Activated T-helper 1 cell treated with anti-CD3 and anti-CD28 coated beads, Interleukin-2, amount 50 U/mL, for 16 hours (primary cell): Measurements from ENCODE around the gene ELF5.

Experiments
- DNase-seq, 2 donors: peaks; one replicate each; pipeline ENCODE4 v3.0.0-alpha.2; 2020; ENCODE audit warnings: low read depth in 1 of 2, low spot score in 1 of 2

ELF5 gene

DNA sequence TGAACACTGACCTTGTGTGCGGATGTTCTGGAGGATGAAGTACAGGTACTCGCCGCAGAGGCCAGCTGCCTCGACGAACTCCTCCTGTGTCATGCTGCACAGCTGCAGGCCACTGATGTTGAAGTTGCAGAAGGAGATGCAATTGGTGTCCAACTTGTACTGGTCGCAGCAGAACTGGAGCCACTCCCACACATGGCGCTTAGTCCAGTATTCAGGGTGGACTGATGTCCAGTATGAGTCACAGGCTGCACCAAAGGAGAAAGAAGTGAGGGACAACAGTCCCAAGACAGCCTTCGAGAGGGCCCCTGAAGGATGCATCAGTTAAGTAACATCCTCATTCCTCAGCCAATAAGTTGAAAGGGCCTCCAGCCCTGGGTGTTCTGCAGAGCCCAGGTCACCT lies 20.1 kb downstream of the ELF5 start:
- no peak for DNase-seq

DNA sequence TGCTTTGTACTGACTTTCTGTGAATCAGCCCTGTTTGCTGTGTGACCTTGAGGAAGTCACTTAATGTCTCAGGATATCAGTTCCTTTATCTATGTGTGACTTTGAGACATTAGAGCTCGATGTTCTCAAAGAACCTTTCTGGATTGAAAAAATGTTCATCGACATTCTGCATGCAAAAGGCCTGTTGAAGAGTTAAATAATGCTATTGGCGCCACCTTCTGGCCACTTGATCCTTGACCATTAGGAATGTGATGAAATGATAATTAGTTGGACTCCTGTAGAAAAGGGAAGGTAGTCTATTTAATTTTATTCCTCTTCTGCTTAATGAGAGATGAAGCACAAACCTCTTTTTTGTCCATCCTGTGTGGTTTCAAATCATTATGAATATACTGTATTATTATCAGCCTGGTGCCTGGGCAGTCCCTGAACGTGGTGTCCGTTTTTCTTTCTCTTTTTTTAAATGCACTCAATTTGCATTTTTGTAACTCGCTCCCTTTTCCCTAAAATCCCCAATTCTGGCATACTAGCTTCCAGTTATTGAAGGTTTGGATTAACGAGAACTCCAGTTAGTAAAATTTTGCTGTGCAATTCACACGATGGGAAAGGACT lies 20.7 kb downstream of the ELF5 start:
- DNase-seq = peak in 1 of 2 donors; percentile 13

DNA sequence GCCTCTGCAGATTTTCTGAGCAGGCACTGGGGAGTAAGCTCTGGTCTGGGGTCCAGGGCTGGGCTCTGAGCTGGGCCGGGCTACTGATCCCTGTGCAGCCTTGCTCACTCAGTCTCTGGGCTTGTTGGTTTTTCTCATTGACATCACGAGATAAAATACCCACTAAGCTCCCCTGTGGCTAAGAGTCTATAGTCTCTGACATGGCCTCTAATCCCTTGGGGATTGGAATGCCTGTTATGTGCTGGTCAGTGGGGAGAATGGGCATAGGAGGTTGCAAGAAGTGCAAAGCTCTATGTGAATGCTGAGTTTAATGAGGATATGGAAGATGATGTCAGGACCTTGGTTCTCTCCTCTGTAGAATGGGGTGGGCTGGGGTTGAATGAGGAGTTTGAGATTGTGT lies 23.3 kb downstream of the ELF5 start:
- no peak for DNase-seq

DNA sequence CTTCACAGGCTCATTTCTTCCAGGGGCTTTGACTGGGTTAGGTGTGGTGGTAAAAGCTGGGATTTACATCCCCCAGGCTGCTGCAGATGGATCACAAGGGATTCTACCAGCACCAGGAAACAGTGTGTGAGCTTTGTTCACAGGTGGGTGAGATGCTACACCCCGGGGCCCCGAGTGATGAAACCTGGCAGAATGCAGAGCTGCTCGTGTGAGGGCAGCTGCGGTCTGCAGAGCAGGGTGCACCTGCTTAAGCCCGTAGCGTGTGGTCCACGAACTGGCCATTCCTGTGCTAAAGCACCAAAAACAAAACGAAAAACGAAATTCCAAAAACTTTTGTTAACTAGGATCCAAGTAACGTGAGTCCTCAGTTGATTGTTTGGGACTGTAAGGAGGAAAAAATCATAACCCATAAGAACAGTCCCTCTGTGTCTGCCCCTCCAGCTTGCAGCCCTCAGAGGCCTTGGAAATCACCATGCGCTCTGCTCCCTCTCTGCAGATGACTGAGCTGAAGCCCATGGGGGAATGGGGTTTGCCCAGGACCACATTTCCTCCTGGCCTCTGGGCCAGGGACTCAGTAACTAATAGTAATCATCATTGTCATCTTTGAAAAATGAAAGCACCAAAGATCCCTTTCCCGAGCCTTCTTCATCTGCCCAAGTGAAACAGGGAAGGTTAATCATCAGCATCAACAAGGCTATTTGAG lies 24.6 kb downstream of the ELF5 start:
- no peak for DNase-seq

DNA sequence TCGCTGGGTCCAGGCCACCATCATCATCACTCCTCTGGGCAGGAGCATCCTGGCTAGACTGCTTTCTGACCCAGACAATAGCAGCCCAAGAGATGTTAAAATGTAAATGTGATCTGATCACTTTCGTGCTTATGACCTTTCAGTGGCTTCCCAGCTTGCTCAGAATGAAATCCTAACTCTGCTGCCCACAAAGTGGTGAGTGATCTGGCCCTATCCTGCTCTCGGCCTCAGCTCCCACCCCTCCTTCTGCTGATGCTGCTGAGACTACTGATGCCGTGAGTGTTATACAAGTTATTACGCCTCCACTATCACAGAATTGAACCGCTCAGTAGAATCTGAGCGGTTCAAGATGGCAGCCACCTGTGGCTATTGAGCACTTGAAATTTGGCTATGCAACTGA lies 26.2 kb downstream of the ELF5 start:
- DNase-seq = no peak

DNA sequence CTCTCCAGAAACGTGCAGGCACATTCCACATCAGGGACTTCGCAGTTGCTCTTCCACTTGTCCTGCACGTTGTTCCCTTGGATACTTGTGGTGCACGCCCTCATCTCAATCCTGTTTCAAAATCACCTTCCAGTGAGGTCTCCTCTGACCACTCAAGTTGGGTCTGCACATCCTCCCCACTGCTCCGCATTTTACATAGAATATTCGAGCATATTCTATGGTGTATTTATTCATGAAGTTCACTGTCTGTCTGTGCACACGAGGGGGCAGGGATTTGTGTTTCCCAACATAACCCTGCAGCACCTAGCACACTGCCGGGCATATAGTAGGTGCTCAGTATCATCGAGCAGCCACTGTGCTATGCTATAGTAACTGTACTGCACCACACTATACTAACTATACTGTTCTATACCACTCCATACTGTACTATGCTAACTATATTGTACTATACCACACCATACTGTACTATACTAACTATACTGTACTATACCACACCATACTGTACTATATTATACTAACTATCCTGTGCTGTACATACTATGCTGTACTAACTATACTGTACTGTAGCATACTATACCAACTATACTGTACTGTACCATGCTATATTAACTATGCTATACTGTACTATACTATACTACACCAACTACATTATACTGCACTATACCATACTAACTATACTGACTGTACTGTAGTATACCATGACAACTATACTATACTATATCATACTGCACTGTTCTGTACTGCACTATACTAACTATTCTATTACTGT lies 30.3 kb downstream of the ELF5 start:
- no peak for DNase-seq

DNA sequence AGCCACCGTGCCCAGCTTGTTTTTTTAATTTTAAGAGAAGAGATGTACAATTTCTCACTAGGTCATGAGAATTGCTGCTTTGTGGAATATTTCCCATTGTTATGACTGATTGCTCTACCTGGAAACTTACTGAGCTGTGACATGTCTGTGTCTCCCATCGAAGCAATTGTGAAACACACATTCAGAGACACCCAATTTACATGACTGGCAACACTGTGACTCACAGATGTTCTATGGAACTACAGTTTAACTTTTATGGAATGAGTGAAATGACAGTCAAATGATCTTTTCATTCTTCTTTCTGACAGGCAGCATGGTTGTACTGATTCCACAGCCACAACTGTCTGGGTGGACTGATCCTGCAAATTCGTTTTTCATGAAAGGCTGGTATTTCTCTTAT lies 32.3 kb downstream of the ELF5 start:
- DNase-seq = no peak

DNA sequence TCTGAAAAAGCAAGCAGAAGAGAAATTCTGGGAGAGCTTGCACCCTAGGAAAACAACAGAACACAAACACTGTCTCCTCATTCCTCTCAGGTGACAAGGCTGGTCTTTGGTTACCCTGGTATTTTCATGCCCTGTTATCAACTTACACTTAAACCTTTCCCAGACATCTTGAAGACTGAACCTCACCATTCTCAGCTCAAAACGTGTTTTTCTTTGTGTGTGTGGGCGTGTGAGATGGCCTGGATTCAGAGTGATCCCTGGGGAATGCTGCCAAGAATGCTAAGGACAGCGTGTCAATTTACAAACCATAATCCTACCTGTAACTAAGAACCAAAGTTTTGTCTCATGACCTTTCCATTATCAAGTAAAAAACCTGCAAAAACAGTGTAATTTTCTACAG lies 33.3 kb downstream of the ELF5 start:
- no peak for DNase-seq

DNA sequence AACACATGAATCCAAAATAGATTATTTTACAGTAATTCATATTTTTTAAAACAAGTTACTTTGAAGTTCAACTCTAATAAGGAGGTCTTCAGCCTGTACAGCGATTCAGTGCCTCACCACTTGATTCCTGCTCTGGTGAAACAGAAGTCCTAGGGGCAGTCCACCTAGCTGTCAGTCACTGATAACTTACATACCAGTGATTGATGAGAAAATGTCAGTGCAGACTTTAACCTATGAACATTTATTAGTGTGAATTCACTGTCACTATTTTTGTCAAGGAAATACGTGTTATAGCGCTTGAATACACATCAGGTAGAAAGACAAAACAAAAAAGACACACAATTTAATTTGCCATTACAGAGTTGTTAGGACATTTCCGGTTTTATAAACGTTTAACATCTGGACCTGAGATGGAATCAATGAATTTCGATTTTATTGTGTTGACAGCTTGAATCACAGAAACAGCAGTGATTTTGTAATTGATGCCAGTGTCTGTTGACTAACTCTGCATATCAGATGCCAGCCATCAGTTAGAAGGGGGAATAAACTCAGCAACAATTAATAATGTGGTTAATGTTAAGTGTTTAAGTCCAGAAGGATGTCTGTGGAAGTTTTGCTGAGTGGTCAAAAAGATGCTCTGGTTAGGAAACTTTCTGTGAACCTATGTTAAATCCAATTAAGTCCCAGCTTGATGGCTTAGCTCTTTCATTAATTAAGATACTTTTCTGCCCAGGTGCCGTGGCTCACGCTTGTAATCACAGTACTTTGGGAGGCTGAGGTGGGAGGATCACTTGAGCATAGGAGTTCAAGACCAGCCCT lies 34.5 kb downstream of the ELF5 start:
- no peak for DNase-seq

DNA sequence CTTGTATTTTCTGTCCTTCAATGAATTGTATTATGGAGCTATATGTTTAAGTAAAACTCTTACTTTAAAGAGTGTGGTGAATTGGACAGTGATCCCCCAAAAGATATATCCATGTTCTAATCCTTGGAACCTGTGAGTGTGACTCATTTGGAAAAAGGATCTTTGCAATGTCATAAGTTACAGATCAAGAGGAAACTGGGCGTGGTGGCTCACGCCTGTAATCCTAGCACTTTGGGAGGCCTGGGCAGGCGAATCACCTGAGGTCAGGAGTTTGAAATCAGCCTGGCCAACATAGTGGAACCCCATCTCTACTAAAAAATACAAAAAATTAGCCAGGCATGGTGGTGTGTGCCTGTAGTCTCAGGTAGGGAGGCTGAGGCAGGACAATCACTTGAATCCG lies 36.7 kb downstream of the ELF5 start:
- DNase-seq = no peak

DNA sequence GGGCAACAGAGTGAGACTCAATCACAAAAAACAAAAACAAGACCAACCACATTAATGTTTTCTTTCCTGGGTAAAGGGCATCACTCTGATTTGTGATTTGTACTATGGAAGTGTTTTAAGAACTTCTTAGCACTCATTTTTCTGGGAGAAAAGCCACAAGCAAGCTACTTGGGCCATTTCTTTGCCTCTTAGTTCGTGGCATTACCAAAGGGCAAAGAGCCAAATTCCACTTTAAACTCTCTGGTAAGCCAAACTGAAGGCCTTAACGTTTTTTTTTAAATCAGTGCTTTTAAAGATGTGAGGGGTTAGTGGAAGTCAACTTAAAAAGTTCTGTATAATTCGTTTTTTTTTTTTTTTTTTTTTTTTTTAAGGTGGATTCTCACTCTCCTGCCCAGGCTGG lies 37.9 kb downstream of the ELF5 start:
- DNase-seq = no peak

DNA sequence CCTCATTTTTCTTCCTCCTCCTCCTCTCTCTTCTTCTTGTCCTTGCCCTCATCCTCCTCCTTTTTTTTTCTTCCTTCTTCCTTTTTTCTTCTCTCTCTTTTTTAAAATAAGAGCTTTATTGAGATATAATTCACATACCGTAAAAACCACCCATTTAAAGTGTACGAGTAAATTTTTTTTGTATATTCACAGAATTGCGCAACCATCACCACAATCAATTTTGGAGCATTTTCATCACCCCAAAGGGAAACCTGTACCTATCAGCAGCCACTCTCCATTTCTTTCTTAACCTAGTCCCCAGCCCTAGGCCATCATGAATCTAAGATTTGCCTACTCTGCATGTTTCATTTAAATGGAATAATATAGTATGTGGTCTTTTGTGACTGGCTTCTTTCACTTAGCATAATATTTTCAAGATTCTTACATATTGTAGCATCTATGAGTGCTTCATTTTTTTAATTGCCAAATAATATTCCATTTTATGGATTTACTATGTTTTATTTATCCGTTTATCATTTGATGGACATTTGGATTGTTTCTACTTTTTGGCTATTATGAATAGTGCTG lies 39.9 kb downstream of the ELF5 start:
- no peak for DNase-seq

DNA sequence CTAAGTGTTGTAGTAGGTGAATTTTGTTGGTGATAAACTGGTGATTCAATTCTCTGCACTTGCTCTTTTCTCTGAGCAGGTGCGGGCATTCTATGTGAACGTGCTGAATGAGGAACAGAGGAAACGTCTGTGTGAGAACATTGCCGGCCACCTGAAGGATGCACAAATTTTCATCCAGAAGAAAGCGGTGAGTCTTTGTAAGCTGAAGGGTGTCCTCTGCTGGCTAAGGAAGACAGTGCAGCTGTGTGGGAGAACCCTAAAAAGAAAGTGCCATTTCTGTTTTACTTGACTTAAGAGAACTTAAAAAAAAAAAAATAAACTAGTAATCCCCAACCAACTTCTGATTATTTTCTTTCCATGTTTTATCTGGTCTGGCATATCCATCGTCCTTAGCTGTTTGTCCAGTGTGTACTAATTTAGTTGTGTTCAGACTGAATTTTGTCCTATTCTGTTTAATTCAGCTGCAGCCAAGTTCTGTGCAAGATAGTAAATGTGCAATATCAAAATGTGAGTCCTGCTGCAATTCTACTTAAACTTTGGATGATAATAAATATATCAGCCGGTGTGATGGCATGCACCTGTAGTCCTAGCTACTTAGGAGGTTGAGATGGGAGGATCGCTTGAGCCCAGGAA lies 45.3 kb downstream of the ELF5 start:
- DNase-seq = peak in 1 of 2 donors; percentile 8

DNA sequence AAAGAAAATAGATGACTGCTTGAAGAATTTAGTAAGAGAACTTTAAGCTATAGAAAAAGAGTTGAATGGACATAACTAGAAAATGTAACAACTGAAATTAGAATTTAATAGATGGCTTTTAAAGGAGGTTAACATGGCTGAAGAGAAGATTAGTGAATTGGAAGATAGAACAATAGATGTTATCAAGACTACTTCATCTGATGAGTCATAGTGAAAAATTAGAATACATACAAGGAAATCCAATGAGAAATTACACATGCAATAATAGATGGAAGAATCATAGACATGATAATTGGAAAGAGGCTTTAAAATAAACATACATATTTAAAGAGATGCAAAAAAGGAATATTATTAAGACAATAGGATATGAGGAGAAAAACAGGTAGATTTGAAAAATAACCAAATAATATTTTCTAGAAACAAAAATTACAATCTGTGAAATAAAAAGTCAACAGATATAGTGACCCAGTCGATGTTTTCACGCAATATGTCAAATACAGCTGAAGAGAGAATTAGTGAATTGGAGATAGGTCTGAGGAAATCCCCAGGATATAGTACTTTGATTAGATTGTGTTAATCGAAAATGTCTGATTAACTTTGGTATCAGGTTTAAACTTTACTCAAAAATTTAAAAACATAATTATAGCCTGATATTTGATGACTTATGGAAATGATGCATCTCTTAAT lies 46.6 kb downstream of the ELF5 start:
- DNase-seq = no peak

DNA sequence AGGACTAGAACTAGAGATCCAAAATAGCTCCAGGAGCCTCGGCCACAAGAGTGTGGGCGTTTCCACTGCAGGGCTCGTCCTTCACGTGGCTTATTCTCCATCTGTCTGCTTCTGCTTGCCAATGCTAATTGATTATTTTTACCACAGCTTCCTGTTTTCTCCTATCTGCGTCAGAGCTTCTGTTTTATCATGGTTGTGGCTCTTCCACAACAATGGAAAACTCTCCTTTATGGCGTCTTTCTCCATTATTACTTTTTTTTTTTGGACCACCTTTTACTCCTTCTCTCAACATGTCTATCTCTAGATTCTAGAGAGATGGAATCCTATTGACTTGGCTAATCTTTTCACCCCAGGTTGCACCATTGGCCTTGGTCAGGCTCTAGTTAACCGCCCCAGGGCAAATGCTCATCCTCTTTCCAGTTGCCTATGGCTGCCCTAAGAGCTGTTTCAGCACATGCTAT lies 49.0 kb downstream of the ELF5 start:
- no peak for DNase-seq

DNA sequence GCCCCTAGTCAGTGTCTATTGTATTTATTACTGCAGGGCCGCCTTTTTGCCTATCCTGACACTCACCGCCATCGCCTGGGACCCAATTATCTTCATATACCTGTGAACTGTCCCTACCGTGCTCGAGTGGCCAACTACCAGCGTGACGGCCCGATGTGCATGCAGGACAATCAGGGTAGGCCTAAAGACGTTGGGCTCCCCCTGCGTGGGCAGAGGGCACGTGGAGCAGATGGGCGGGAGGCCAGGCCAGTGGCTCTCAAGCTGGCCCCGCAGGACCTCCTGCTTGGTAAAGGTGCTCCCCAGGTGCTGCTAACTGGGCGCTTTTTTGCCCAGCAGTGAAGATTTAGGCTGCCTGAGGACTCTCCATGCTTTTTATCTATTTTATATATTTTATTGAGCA lies 52.4 kb downstream of the ELF5 start:
- DNase-seq = no peak

DNA sequence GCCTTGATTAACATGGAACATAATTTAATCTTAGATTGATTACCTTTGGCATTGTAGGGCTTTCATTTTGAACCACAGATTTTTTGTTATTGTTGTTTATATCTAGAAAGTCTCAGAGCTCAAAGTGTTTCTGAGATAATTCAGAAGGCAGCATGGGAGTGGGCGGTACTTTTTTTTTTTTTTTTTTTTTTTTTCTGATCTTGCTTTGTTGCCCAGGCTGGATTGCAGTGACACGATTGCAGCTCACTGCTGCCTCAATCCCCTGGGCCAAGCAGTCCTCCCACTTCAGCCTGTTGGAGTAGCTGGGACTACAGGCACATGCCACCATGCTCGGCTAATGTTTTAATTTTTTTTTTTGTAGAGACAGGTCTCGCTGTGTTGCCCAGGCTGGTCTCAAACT lies 53.3 kb downstream of the ELF5 start:
- DNase-seq = no peak

DNA sequence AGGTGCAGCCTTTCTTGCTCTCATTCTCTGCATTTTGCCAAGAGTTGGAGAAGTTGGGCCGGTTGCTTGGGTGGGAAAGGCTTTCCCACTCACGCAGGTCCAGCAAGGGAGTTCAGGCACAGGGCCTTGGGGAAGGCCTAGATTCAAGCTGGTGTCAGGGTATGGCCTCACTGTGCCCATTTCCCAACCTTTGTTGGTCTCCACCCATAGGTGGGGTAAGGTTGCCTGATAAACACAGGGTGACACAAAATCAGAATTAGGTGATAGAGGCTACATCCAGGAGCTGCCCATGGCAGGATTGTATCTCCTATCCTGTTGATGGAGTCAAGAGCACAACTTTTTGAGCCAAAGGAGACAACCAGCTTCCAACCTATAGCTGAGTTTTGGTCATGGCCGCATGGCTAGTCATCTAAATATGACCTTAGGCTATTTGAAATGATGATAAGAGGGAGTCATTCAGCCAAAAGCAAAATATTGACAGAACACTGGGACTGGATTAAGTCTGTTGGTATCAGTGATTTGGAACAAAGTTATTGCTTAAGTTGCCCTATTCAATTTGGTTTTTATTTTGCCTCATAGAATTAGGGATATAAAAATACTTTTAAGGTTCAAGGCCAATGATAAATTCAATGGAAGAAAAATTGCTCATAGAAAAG lies 54.0 kb downstream of the ELF5 start:
- DNase-seq = no peak

DNA sequence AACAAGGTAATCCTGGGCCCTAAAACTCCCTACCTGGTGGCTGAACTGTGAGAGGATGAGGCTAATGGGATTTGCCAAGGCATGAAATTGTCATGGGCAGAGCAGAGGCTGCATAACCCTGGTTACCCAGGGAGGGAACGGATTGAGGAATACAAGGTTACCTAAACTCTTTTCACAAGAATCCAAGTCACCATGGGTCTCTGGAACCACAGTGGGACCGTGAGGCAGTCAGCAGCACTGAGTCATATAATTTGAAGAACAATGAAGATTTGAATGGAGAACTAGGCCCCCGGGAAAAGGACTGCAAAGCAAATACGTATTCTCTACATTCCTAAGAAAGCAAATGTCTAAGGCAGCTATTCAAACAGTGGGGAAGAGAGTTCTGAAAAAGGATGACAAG lies 55.1 kb downstream of the ELF5 start:
- no peak for DNase-seq

DNA sequence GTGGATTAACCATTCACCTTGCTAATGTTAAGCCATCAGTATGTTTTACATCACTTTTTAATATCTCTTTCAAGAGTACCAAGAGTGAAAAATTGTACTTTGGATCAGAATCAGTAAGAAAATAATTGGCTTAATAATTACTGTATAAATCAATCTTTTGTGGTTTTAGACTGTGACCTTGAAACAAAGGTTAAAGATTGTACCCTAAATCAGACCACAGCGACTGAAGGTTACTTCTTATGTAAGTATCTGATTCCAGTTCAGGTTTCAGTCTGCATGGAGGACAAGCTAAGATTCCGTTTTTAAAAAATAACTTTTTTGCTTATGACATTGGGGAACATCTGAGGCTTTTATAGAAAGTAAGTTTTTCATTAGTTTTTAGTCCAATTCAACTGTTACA lies 56.0 kb downstream of the ELF5 start:
- no peak for DNase-seq
